ENCODE measurements around the gene CCDC87. TPM values are rescaled to one million over a fixed set of nuclear protein-coding genes. Genes with fewer than 3 reads are reported as not detected.
"Not testable (repeated sequence)": the region's sequence is repeated elsewhere in the genome, so short reads cannot be mapped to it uniquely, and the experiment has no call there.

Gene CCDC87
- total RNA-seq, 1 experiment from 2014 or later: 2.0 TPM

DNA sequence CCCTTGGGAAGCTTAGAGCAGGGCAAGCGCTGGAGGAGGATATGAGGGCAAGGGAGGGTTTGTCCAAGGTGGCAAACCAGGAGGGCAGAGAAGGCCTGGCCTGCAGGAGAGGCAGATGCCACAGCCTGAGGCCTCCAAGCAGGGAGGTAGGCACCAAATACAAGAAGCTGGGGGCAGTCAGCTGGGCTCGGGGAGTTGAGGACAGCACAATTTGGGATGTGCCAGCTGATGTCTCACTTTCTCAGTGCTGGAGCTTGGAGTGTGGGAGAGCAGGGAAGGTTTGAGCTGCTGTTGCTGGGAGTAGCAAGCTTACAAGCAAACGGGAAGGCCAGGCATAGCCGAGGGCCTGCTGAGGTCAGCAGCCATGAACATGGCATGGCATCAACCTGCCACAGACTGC lies 51.0 kb downstream of the CCDC87 start:
- CTCF ChIA-PET: no interaction called here
- ATAC-seq (no peak), DNase-seq (ENCODE audit: low read depth, low spot score) (no peak)
- Histone ChIP-seq H3K27me3 (ENCODE audit: control insufficient read depth, insufficient read depth, low read length) (no peaks in the 10 kb centered on the region), H3K9me3 (ENCODE audit: control insufficient read depth, insufficient read depth, low read depth, low read length) (no peaks in the 10 kb centered on the region), H3K27ac (ENCODE audit: low read length) (no peak overlapping the region), H3K4me1 (ENCODE audit: control insufficient read depth, insufficient read depth, low read length) (peaks cover 3% of the 10 kb centered on the region; the same call in 1 of the 2 replicates), H3K4me3 (ENCODE audit: low read depth in 2 of 2, low read length in 2 of 2) (no peak overlapping the region), H3K36me3 (ENCODE audit: control insufficient read depth, insufficient read depth, low read length) (peaks cover 2% of the 10 kb centered on the region; the same call in 1 of the 2 replicates)
- in situ Hi-C loops (cut with HindIII; ENCODE audit: low pct_unique_long_range_greater_than_20kb, low sequenced_read_pairs): no loop called here
- no peak for TF ChIP-seq POLR2AphosphoS5 (IDR thresholded peaks at IDR 0.05; ENCODE audit: low read depth, low read length)
- TF ChIP-seq SIN3A (IDR thresholded peaks at IDR 0.05; ENCODE audit: borderline replicate concordance, insufficient read depth, low read depth, low read length): no peak
- no peak for TF ChIP-seq CTCF (IDR thresholded peaks at IDR 0.05)
- no peak for TF ChIP-seq TCF7L2 (IDR thresholded peaks at IDR 0.05; ENCODE audit: low read depth, low read length)
- TF ChIP-seq, protein P1, sequence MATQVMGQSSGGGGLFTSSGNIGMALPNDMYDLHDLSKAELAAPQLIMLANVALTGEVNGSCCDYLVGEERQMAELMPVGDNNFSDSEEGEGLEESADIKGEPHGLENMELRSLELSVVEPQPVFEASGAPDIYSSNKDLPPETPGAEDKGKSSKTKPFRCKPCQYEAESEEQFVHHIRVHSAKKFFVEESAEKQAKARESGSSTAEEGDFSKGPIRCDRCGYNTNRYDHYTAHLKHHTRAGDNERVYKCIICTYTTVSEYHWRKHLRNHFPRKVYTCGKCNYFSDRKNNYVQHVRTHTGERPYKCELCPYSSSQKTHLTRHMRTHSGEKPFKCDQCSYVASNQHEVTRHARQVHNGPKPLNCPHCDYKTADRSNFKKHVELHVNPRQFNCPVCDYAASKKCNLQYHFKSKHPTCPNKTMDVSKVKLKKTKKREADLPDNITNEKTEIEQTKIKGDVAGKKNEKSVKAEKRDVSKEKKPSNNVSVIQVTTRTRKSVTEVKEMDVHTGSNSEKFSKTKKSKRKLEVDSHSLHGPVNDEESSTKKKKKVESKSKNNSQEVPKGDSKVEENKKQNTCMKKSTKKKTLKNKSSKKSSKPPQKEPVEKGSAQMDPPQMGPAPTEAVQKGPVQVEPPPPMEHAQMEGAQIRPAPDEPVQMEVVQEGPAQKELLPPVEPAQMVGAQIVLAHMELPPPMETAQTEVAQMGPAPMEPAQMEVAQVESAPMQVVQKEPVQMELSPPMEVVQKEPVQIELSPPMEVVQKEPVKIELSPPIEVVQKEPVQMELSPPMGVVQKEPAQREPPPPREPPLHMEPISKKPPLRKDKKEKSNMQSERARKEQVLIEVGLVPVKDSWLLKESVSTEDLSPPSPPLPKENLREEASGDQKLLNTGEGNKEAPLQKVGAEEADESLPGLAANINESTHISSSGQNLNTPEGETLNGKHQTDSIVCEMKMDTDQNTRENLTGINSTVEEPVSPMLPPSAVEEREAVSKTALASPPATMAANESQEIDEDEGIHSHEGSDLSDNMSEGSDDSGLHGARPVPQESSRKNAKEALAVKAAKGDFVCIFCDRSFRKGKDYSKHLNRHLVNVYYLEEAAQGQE (IDR thresholded peaks at IDR 0.05; ENCODE audit: insufficient read depth in 1 of 2, low read depth in 2 of 2, low read length in 1 of 2): no peak
- intact Hi-C loops (cut with micrococcal nuclease; ENCODE audit: unreplicated experiment): no loop called here
- BruUV-seq (replicated peaks): no TSS peak
- POLR2A ChIA-PET: interaction anchor here (0.6 kb wide), 1 partner anchor 51 kb away, joined by 4 read pairs; the partner anchor contains the start of genes CCDC87 and CCS

- H3K27me3 ChIP-seq (ENCODE audit: control insufficient read depth, insufficient read depth, low read length); H3K9me3 ChIP-seq (ENCODE audit: control insufficient read depth, insufficient read depth, low read depth, low read length); POLR2A ChIA-PET; BruUV-seq (replicated peaks); ATAC-seq; H3K36me3 ChIP-seq (ENCODE audit: control insufficient read depth, insufficient read depth, low read length); H3K27ac ChIP-seq (ENCODE audit: low read length); H3K4me1 ChIP-seq (ENCODE audit: control insufficient read depth, insufficient read depth, low read length); CTCF ChIA-PET; H3K4me3 ChIP-seq (ENCODE audit: low read depth in 2 of 2, low read length in 2 of 2); intact Hi-C loops (cut with micrococcal nuclease; ENCODE audit: unreplicated experiment); in situ Hi-C loops (cut with HindIII; ENCODE audit: low pct_unique_long_range_greater_than_20kb, low sequenced_read_pairs); DNase-seq (ENCODE audit: low read depth, low spot score): not testable (repeated sequence)
Observed at GRCh38 chr11:66540598-66540997, 52.3 kb downstream of the CCDC87 start.

Other genes starting within 250 kb of the CCDC87 start
- gene BRMS1, start 248.0 kb downstream of the CCDC87 start, total RNA-seq (2021; ENCODE audit: unreplicated experiment): 80.5 TPM
- gene B4GAT1, start 245.4 kb downstream of the CCDC87 start, total RNA-seq (2021; ENCODE audit: unreplicated experiment): 29.3 TPM
- 28.3 TPM for gene SLC29A2, start 221.3 kb downstream of the CCDC87 start, total RNA-seq (2021; ENCODE audit: unreplicated experiment)
- 0.08 TPM for gene NPAS4, start 172.0 kb downstream of the CCDC87 start, total RNA-seq (2021; ENCODE audit: unreplicated experiment)
- 158 TPM for gene MRPL11, start 154.2 kb downstream of the CCDC87 start, total RNA-seq (2021; ENCODE audit: unreplicated experiment)
- 9.1 TPM for gene PELI3, start 126.2 kb downstream of the CCDC87 start, total RNA-seq (2021; ENCODE audit: unreplicated experiment)
- gene DPP3, start 112.6 kb downstream of the CCDC87 start, total RNA-seq (2021; ENCODE audit: unreplicated experiment): 180 TPM
- 26.9 TPM for gene BBS1, start 82.4 kb downstream of the CCDC87 start, total RNA-seq (2021; ENCODE audit: unreplicated experiment)
- gene ZDHHC24, start 47.0 kb downstream of the CCDC87 start, total RNA-seq (2021; ENCODE audit: unreplicated experiment): 29.5 TPM
- 0.13 TPM for gene ACTN3, start 46.2 kb downstream of the CCDC87 start, total RNA-seq (2021; ENCODE audit: unreplicated experiment)
- gene CTSF, start 24.5 kb downstream of the CCDC87 start, total RNA-seq (2021; ENCODE audit: unreplicated experiment): 28.7 TPM
- 55.3 TPM for gene CCS, start 122 bp upstream of the CCDC87 start, total RNA-seq (2021; ENCODE audit: unreplicated experiment)
- gene RBM14, start 23.6 kb upstream of the CCDC87 start, total RNA-seq (2021; ENCODE audit: unreplicated experiment): 93.9 TPM
- 195 TPM for gene RBM4, start 45.6 kb upstream of the CCDC87 start, total RNA-seq (2021; ENCODE audit: unreplicated experiment)
- gene RBM4B, start 84.8 kb upstream of the CCDC87 start, total RNA-seq (2021; ENCODE audit: unreplicated experiment): 33.6 TPM
- gene SPTBN2, start 136.2 kb upstream of the CCDC87 start, total RNA-seq (2021; ENCODE audit: unreplicated experiment): 7.3 TPM

Data from Panc1 (cell line).